SK-N-SH (cell line): ENCODE results near the gene DAGLA. TPM values are rescaled to one million over a fixed set of nuclear protein-coding genes. Genes with fewer than 3 reads are reported as not detected.

ENCODE experiments used
- CTCF ChIA-PET: fragments of 300-600, 350-600 bp; formaldehyde crosslinking; extraction: SDS; loops from one replicate; lab custom pipeline; 2021; lab: Yijun Ruan, JAX
- POLR2A ChIA-PET: fragments of 350-600 bp; sonication (Branson Sonifier 250); formaldehyde crosslinking; extraction: SDS; loops from one replicate; lab custom pipeline; 2020; ENCODE audit warnings: antibody characterized with exemption, inconsistent platforms; lab: Yijun Ruan, JAX
- DNase-seq: peaks from one replicate; pipeline ENCODE4 v3.0.0; 2012
- H2AFZ ChIP-seq: fragments of 200-600 bp; sonication (generic); 2 replicates; pipeline ENCODE4 v1.8.1; 2016; ENCODE audit warnings: antibody characterized with exemption, mild to moderate bottlenecking, low read depth
- H3F3A ChIP-seq: fragments of 200-600 bp; sonication (generic); replicated peaks from 2 replicates; pipeline ENCODE3; 2016; ENCODE audit warnings: antibody characterized with exemption, mild to moderate bottlenecking; ENCODE audit not compliant: insufficient read depth
- H3K27ac ChIP-seq, 2 experiments: fragments of 200-500 bp in 1 of 2; fragments of 200-600 bp in 1 of 2; sonication (Bioruptor generic) in 1 of 2; sonication (generic), shearing (Covaris generic) in 1 of 2; 2 replicates each; pipeline versions ENCODE4 v1.5.1 to v1.6.1; 2014 to 2016; ENCODE audit warnings: low read depth in 2 of 2, inconsistent platforms in 1 of 2, low read length in 1 of 2, mild to moderate bottlenecking in 1 of 2, mixed read lengths in 1 of 2
- H3K27me3 ChIP-seq: fragments of 200-600 bp; sonication (generic), shearing (Covaris generic); 2 replicates; pipeline ENCODE4 v1.6.1; 2016; ENCODE audit warnings: mixed run types; ENCODE audit not compliant: insufficient read depth
- H3K36me3 ChIP-seq, 2 experiments: fragments of 200-500 bp in 1 of 2; fragments of 200-600 bp in 1 of 2; sonication (Bioruptor generic) in 1 of 2; sonication (generic) in 1 of 2; replicated peaks in 1 of 2; 2 replicates each; pipeline versions ENCODE3 to v1.5.1; 2014 to 2016; ENCODE audit warnings: low read length in 1 of 2, mild to moderate bottlenecking in 1 of 2; ENCODE audit not compliant: insufficient read depth in 2 of 2, control insufficient read depth in 1 of 2
- H3K4me1 ChIP-seq, 2 experiments: fragments of 200-500 bp in 1 of 2; fragments of 200-600 bp in 1 of 2; sonication (Bioruptor generic) in 1 of 2; sonication (generic), shearing (Covaris generic) in 1 of 2; 2 replicates each; pipeline versions ENCODE4 v1.5.1 to v1.6.1; 2014 to 2016; ENCODE audit warnings: low read depth in 1 of 2, low read length in 1 of 2, mixed run types in 1 of 2; ENCODE audit not compliant: insufficient read depth in 2 of 2, control insufficient read depth in 1 of 2
- H3K4me2 ChIP-seq: fragments of 200-600 bp; sonication (generic), shearing (Covaris generic); 2 replicates; pipeline ENCODE4 v1.6.1; 2017; ENCODE audit warnings: mixed run types
- H3K4me3 ChIP-seq, 2 experiments: fragments of 200-500 bp in 1 of 2; fragments of 200-600 bp in 1 of 2; sonication (Bioruptor generic) in 1 of 2; sonication (generic), shearing (Covaris generic) in 1 of 2; 2 replicates each; pipeline versions ENCODE4 v1.5.1 to v1.8.1; 2014 to 2016; ENCODE audit warnings: low read depth in 2 of 2, inconsistent platforms in 1 of 2, low read length in 1 of 2, mild to moderate bottlenecking in 1 of 2, mixed read lengths in 1 of 2, moderate library complexity in 1 of 2
- H3K79me2 ChIP-seq: fragments of 200-600 bp; sonication (generic); 2 replicates; pipeline ENCODE4 v1.8.1; 2017; ENCODE audit warnings: mild to moderate bottlenecking; ENCODE audit not compliant: insufficient read depth
- H3K9ac ChIP-seq: fragments of 200-600 bp; sonication (generic); 2 replicates; pipeline ENCODE4 v1.6.1; 2017; ENCODE audit warnings: mixed run types
- H3K9me2 ChIP-seq: fragments of 200-600 bp; sonication (generic); 2 replicates; pipeline ENCODE4 v1.6.1; 2017; ENCODE audit warnings: mixed run types
- H3K9me3 ChIP-seq: fragments of 200-600 bp; sonication (generic); 2 replicates; pipeline ENCODE4 v1.6.1; 2017; ENCODE audit warnings: mixed run types, mild to moderate bottlenecking, moderate library complexity
- H4K20me1 ChIP-seq: fragments of 200-600 bp; sonication (generic); 2 replicates; pipeline ENCODE4 v1.6.1; 2017; ENCODE audit warnings: mild to moderate bottlenecking, mixed run types; ENCODE audit not compliant: insufficient read depth
- CTCF ChIP-seq: fragments of 200-600 bp; sonication (generic); IDR thresholded peaks from 2 replicates; pipeline ENCODE4 v1.6.1; 2017; ENCODE audit warnings: antibody characterized with exemption, mild to moderate bottlenecking, moderate library complexity
- ELF1 ChIP-seq: IDR thresholded peaks from 2 replicates; pipeline ENCODE4 v1.4.0; 2012
- FOXJ3 ChIP-seq: sonication (generic); formaldehyde crosslinking; IDR thresholded peaks from 2 replicates; pipeline ENCODE4 v1.5.1; 2020; ENCODE audit warnings: mild to moderate bottlenecking, missing genetic modification reagents
- GABPA ChIP-seq: IDR thresholded peaks from 2 replicates; pipeline ENCODE4 v1.4.0; 2012; ENCODE audit warnings: low read depth, mild to moderate bottlenecking
- JUND ChIP-seq: IDR thresholded peaks from 2 replicates; pipeline ENCODE4 v1.4.0; 2012
- MAX ChIP-seq: IDR thresholded peaks from 2 replicates; pipeline ENCODE4 v1.4.0; 2012; ENCODE audit warnings: low read depth
- PBX3 ChIP-seq: IDR thresholded peaks from 2 replicates; pipeline ENCODE4; 2012
- POLR2AphosphoS5 ChIP-seq: IDR thresholded peaks from 2 replicates; pipeline ENCODE4 v1.6.1; 2012; ENCODE audit warnings: low read depth, low read length
- REST ChIP-seq: IDR thresholded peaks from 2 replicates; pipeline ENCODE4 v1.6.1; 2012; ENCODE audit warnings: mild to moderate bottlenecking, low read depth, low read length, moderate library complexity
- RXRA ChIP-seq: IDR thresholded peaks from 2 replicates; pipeline ENCODE4 v1.4.0; 2012; ENCODE audit warnings: low read depth, mild to moderate bottlenecking, borderline replicate concordance
- SIN3A ChIP-seq: IDR thresholded peaks from 2 replicates; pipeline ENCODE4 v1.6.1; 2012; ENCODE audit warnings: low read depth, mild to moderate bottlenecking, low read length, moderate library complexity, borderline replicate concordance
- SMC3 ChIP-seq: IDR thresholded peaks from 2 replicates; pipeline ENCODE4 v1.6.1; 2012; ENCODE audit warnings: low read depth, low read length, improper control_type of control experiment
- TCF12 ChIP-seq: IDR thresholded peaks from 2 replicates; pipeline ENCODE4 v1.4.0; 2012
- YY1 ChIP-seq: IDR thresholded peaks from 2 replicates; pipeline ENCODE4 v1.4.0; 2012; ENCODE audit warnings: low read depth, mild to moderate bottlenecking
- WGBS: methylation state at CpG from one replicate; pipeline ENCODE4 v1.1.6; 2017; ENCODE audit warnings: low lambda C conversion rate; 5-methylcytosine and 5-hydroxymethylcytosine counted together
- polyA plus RNA-seq, 3 experiments: library from polyadenylated mRNA; depleted of rRNA; stranded (reverse); fragments of >200 nt; gene quantifications; 2 replicates each; pipeline ENCODE4 v1.2.3, GENCODE V29; 2012

The DAGLA gene
- polyA plus RNA-seq, 1 of the 3 experiments (the other 2 are of a cell fraction): 3.3 TPM

GRCh38 chr11:61657566-61658290, 22.5 kb upstream of the DAGLA start:
- Histone ChIP-seq H3K4me2 (no peak overlapping the region), H3K27ac (no peak overlapping the region), H2AFZ (no peak overlapping the region), H3K79me2 (no peaks in the 10 kb centered on the region), H3K9ac (no peak overlapping the region), H3F3A (no peaks in the 10 kb centered on the region), H3K27me3 (no peaks in the 10 kb centered on the region; the same call in 1 of the 2 replicates), H3K36me3 (no peaks in the 10 kb centered on the region), H3K9me2 (no peaks in the 10 kb centered on the region), H4K20me1 (no peaks in the 10 kb centered on the region), H3K4me1 (no peaks in the 10 kb centered on the region), H3K9me3 (no peaks in the 10 kb centered on the region), H3K4me3 (no peak overlapping the region)
- ChIA-PET POLR2A (no interaction called here), CTCF (no interaction called here)
- WGBS: 65% methylated on average over 11 of the region's 11 CpGs
- DNase-seq: no peak
- no peak for TF ChIP-seq ELF1
- no peak for TF ChIP-seq GABPA
- TF ChIP-seq PBX3: no peak
- TF ChIP-seq REST: no peak
- TF ChIP-seq TCF12: no peak
- TF ChIP-seq JUND: no peak
- no peak for TF ChIP-seq YY1
- no peak for TF ChIP-seq MAX
- no peak for TF ChIP-seq CTCF
- no peak for TF ChIP-seq SMC3
- no peak for TF ChIP-seq SIN3A
- no peak for TF ChIP-seq POLR2AphosphoS5
- no peak for TF ChIP-seq FOXJ3 (CRISPR knock-in tag)
- no peak for TF ChIP-seq RXRA
